Prostate gland (tissue), 2 donors: ENCODE measurements around the gene GNB5.

Experiments
- CTCF ChIP-seq, 4 experiments: fragments of 200-600 bp in 2 of 4; fragments of 450-650 bp in 2 of 4; sonication (generic) in 2 of 4; IDR thresholded peaks; 1 replicate in 3 of 4; 2 replicates in 1 of 4; pipeline ENCODE4 v1.5.1; 2016 to 2019; ENCODE audit warnings: antibody characterized with exemption in 4 of 4, mild to moderate bottlenecking in 2 of 4, moderate library complexity in 2 of 4
- POLR2A ChIP-seq: fragments of 450-650 bp; IDR thresholded peaks from one replicate; pipeline ENCODE4 v1.6.1; 2016; ENCODE audit warnings: antibody characterized with exemption, mild to moderate bottlenecking

GRCh38 chr15:52086011-52086786 is 105.0 kb downstream of the GNB5 start:
- TF ChIP-seq CTCF (IDR thresholded peaks at IDR 0.05) (no peak), POLR2A (no peak)
